ENCODE data around the gene CDCP1.
"Not testable (repeated sequence)": the region's sequence is repeated elsewhere in the genome, so short reads cannot be mapped to it uniquely, and the experiment has no call there.

Gene CDCP1

DNA sequence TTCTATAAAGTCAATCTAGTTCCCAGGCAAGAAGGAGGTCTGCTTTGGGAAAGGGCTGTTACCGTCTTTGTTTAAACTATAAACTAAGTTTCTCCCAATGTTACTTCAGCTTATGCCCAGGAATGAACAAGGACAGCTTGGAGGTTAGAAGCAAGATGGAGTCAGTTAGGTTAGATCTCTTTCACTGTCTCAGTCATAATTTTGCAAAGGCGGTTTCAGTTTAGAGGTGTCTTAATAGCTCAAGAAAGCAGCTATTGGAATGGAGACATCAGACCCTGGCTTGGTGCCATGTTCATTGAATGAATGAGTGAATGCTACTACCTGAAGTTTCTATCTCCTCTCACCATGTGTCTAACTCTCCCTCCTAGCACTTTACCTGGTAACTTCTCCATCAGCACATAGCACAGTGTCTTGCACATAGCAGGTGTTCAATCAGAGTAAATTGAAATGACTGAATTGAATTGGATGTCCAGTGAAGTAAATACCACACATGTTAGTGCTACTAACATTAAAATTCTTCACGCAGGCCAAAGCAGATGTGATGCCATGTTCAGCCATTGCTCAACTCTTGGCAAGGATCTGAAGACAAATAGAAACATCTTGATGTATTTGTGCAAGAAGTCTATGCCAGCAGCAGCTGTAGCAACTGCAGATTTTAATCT is 91.9 kb downstream of the CDCP1 start:
- no peak for DNase-seq

DNA sequence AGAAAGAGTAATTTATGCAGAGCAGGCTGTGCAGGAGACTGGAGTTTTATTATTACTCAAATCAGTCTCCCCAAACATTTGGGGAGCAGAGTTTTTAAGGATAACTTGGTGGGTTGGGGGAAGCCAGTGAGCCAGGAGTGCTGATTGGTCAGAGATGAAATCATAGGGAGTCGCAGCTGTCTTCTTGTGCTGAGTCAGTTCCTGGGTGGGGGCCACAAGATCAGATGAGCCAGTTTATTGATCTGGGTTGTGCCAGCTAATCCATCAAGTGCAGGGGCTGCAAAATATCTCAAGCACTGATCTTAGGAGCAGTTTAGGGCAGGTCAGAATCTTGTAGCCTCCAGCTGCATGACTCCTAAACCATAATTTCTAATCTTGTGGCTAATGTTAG is 92.4 kb downstream of the CDCP1 start:
- not testable (repeated sequence) for DNase-seq

DNA sequence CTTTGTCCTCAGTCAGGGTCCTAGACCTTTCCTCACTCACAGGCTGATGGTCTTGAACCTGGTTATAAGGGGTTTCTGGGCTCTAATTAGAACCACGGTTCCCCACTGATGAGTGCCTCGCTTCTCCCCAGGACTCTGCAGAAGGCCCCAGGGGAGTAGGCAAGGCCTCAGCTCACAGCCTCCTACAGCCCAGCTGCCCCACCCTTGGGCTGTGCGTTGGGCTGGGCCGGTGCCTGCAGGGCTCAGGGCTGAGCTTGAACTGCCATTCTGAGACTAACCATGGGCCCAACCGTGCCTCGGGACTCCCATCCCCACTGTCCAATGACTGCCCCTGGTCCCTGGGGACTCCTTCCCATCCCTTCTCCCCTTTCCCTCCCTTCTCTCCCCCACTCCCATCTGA is 94.5 kb downstream of the CDCP1 start:
- DNase-seq = no peak

DNA sequence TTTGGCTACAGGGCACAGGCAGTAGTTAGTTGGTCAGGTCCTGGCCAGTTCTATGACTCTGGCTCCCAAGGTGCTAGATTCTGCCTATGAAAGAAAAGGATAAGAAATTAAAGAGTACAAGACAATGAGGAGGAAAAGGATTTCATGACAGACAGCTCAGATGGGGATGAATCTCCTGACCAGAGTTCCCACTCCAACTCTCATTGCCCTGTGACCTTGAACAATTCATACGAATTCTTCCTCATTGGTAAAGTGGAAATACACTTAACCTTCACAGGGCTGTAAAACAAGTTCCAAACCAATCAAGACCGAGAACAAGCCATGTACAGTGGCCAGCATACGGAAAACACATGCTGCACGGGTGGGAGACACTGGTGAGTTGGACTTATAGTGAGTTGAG is 96.4 kb downstream of the CDCP1 start:
- DNase-seq = no peak

DNA sequence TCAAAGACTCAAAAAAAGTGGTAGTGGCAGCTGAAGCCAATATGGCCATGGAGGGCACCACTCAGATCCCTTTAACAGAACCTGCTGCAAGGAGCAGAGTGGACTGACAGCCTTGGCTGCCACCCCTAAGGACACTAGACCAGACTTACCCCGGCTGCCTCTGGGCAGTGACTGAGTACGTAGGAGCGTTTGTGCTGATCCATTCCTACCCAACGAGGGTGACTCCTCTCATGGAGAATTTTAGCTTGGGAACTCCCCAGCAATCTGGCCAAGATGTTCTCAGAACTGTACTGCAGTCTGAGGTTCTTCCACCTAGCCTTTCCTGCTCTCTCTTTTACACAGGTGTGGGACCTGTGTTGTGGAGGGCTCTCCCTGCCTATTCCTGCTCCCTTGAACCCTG is 97.9 kb downstream of the CDCP1 start:
- DNase-seq = no peak

DNA sequence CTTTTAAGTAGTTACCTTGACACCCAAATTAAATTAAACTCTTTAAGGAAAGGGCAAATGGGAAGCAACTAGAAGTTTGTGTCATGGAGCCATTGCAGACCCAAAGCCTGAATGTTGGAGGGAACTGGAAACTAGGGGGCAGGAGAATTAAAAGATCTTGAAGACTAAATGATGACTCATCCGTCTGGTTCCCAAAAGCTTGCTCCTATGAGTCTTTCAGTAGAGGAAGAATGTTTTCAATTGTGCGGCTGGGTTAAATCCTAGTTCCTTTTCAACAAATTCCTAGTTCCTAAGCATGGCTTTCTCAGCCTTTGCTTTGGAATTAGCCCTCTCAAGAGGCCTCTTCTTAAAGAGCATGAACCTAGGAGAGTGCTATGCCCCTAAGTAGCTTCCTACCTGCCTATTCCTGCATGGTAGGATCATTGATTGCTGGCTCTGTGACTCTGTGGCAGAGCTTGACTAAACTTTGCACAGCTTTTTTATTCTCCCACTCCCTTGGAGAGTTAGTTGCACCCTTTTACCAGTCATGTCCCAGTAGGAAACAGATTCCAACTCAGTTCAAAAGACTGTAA is 102.4 kb downstream of the CDCP1 start:
- no peak for DNase-seq

DNA sequence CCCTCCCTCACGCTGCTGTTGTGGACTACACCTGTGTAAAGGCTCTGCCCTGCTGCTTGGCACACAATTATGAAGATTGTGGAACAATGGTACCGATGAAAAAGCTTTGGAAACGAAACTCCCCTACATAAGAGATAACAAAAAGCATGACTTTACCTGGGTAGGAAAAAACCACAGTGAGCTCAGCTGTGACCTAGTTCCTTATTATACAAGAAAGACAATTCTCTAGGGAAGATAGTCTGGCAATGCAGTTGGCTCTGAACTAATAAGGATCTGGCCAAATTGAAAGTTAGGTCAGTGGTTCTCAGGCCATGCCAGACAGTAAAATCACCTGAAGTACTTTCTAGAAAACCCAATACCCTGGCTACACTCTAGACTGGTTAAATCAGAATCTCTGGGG is 104.0 kb downstream of the CDCP1 start:
- DNase-seq = no peak

DNA sequence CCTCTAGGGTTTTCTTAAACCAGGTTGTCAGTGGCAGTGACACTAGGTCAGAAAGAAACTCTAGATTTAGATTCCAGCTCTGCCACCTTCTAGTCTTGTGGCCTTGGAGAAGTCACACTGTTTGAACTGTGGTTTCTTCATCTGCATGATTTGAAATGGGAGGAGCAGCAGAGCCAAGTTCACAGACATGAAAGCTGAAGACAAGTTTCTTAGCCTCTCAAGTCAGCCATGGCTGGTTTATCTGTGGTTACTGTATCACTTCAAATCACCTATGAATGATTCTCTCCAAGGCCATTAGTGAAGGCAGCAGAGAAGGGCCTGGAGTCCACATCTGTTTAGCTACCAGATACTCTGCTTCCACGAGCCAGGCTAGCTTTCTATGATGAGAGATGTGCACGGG is 104.5 kb downstream of the CDCP1 start:
- DNase-seq = no peak

DNA sequence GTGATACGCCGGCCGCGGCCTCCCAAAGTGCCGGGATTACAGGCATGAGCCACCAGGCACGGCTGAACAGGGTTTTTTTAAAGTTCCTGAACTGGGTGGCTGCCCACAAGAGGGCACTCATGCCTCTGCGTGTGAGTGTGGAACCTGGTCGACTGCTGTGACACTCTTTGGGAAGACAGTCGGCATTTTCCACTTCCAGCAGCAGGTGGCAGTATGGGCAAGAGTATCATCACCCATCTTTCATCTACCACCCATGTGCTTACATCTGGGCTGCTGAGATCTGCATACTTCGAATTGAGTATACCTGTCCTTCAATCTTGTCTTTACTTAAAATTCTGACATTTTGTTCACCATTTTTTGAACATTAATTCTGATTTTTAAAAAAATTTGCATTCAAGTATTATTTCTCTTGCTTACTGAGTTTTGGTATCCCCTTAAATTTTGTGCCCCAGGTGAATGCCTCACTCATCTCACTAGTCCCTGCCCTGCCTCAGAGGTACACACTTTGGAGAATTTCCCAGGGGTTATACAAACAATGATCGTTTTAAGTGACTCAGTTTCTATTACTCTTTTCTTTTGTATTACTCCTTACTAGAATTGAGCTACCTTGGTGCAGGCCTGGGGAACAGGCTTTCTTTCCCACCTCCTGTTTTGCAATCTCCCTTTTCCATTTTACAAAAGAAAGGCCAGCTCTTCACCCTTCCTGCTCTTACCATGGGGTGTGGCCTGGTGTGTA is 108.3 kb downstream of the CDCP1 start:
- peak; percentile 88 for DNase-seq

DNA sequence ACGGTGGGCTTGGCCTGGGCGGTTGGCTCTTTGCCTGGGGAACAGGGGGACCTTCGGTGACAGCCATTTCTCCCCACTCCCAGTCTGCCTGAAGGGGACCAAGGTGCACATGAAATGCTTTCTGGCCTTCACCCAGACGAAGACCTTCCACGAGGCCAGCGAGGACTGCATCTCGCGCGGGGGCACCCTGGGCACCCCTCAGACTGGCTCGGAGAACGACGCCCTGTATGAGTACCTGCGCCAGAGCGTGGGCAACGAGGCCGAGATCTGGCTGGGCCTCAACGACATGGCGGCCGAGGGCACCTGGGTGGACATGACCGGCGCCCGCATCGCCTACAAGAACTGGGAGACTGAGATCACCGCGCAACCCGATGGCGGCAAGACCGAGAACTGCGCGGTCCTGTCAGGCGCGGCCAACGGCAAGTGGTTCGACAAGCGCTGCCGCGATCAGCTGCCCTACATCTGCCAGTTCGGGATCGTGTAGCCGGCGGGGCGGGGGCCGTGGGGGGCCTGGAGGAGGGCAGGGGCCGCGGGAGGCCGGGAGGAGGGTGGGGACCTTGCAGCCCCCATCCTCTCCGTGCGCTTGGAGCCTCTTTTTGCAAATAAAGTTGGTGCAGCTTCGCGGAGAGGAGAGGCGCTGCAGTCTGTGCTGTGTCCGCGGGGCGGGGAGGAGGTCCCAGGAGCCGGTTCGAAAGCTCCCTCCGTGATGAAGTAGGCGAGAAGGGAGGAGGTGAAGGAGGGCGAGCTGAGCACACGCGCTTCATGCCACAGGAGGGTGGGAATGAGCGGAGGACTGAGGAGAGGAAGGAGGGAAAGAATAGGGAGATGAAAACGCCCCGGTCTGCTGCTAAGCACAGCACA is 110.5 kb downstream of the CDCP1 start:
- DNase-seq = peak; percentile 34

DNA sequence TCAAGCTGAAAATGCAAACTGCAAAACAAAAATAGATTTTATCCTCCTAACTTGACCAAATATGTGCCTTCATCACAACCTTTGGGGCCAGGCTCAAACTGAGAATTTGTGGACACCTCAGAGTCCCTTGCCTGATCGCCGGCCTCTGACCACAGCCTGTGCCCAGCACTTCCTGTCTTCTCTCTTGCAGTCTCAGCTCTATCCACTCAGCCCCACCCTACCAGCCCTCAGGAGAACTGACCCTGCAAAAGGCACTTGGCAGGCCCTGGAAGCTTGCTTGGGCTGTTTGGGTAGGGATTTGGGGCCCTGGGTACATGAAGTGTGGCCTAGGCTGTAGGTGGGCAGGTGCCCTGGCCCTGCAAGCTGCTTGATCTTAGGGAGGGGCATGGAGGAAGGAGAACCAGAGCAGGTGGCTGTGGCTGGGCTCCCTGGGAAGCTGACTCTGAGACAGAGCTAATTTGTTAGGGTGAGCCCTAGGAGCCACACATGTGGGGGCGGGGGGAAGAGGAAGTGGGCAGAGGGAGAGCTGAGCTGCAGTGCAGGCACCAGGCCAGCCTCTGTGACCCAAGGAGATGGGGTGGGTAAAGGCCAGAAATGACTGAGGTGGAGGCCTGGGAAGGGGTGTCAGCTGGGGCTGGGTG is 111.4 kb downstream of the CDCP1 start:
- peak; percentile 64 for DNase-seq

DNA sequence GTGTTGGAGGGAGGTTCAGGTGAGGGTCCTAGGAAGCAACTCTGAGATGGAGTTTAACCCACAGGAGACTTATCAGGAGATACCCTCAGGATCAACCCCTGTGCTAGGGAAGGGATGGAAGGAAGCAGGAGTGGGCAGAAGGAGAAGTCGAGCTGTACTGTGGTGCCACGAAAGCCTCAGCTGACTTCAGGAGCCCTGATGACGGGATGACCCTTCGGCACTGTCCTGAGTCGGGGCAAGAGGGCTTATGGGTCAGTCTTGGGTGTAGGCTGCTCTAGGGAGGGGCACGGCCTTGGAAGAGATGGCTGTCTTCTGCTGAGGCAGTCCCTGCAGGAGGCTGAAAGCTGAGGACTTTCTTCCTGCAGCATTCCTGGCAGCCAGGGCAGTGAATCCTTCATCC is 112.4 kb downstream of the CDCP1 start:
- DNase-seq = no peak

All from NCI-H69 (cell line).